ENCODE data around the gene LOXHD1.

The LOXHD1 gene

DNA sequence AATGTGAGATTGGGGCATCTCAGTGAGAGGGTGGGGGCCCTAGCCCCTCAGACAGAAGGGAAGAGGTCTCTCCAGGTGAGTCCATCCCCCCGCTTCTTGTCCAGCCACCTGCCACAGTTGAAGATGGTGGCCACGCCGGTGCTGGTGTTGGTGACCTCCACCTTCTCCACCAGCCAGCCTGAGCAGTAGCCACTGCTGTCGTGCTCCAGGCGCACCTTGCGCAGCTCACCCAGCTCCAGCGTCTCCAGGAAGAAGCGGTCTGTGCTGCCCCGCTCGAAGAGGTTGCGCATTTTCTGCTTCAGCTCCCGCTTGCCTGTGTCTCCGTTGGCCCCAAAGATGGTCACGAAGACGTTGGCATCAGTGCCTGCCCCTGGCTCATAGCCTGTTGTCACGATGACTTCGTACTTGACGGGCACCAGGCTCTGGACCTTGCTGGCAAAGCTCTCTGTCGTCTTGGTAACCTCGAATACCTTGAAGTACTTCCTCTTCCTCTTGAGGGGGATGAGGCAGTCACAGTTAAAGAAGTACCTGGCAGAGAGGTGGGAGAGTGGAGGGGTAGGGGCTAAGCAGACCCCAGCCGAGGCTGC lies 179.5 kb downstream of the LOXHD1 start:
- no peak for DNase-seq (ENCODE audit: low read depth in 2 of 2)

DNA sequence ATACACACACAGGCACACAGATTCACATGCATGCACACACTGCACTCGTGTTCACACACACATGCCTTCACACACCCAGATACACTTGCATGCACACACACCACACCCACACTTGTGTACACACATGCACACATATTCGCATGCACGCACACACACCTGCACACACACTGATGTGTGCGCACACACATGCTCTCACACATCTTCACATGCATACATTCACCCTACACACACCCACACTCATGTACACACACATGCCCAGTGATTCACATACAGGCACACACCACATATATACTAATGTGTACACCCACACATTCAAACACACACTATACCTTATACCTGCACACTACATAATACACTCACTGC lies 181.6 kb downstream of the LOXHD1 start:
- no peak for DNase-seq (ENCODE audit: low read depth in 2 of 2)

DNA sequence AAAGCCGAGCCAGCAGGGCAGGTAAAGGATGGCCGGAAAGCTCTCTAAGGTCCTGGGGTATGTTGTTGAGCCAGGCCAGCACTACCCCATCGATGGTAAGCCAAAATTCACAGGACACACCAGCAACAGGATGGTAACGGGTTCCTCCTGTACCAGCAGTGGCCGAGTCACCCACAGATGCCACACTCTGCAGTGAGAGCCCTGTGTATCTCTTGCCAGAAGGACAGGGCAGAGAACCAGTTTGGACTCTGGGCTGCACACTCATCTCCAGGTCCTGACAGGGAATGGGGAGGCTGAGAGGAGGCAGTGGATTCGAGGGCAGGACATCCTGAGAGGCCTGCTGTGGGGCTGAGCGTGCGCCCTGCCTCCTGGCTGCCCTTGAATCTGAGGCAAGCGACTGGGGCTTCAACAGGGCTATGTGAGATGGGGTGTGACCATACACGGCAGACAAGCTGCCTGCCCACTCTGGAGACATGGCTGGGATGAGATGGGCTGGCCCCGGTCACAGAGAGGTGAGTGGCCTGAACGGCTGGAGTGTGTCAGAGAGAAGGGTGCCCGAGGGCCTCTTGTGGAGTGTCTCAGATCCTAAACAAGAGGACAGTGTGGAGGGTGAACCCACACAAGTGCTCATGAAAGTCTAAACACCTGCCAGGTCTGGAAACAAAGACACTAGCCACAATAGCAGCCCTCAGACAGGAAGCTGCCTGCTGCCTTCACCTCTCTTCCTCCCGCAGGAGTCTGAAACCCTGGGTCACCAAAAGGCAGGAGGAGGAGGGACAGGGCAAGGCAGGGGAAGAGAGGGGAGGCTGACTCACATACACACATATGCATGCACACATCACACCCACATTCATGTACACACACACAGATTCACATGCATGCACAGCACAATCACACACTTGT lies 182.3 kb downstream of the LOXHD1 start:
- DNase-seq (ENCODE audit: low read depth in 2 of 2), result no peak

DNA sequence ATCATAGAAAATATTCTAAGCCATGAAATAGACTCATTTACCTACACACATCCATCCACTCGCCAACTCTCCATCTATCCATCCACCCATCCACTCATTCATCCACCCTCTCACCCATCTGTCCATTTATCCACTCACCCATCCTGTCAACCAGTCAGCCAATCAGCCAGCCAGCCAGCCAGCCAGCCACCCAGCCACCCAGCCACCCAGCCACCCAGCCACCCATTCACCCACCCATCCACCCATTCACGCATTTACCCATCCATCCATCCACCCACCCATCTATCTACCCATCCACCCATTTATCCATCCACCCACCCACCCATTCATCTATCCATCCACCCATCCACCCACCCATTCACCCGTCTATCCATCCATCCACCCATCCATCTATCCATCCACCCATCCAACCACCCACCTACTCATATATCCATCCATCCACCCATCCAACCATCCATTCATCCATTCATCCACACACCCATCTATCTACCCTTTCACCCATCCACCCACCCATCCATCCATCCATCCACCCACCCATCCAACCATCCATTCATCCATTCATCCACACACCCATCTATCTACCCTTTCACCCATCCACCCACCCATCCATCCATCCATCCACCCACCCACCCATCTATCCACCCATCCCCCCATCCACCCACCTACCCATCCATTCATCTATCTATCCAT lies 185.1 kb downstream of the LOXHD1 start:
- no peak for DNase-seq (ENCODE audit: low read depth in 2 of 2)

DNA sequence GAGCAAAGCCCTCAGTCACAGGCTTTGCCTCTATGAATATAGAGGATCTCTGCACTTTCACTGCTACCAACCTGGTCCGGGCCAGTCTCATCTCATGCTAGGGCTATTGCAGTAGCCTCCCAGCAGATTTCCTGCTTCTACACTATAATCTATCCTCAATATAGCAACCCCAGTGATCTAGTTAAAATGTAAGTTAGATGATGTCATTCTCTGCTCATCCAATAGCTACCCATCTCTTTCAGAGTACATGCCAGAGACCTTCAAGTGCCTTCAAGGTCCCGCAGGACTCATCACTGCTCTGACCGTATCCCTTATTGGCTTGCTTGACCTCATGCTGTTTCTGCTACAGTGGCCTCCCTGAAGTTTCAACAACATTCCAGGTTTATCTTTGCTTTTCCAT lies 186.3 kb downstream of the LOXHD1 start:
- DNase-seq (ENCODE audit: low read depth in 2 of 2), result no peak

DNA sequence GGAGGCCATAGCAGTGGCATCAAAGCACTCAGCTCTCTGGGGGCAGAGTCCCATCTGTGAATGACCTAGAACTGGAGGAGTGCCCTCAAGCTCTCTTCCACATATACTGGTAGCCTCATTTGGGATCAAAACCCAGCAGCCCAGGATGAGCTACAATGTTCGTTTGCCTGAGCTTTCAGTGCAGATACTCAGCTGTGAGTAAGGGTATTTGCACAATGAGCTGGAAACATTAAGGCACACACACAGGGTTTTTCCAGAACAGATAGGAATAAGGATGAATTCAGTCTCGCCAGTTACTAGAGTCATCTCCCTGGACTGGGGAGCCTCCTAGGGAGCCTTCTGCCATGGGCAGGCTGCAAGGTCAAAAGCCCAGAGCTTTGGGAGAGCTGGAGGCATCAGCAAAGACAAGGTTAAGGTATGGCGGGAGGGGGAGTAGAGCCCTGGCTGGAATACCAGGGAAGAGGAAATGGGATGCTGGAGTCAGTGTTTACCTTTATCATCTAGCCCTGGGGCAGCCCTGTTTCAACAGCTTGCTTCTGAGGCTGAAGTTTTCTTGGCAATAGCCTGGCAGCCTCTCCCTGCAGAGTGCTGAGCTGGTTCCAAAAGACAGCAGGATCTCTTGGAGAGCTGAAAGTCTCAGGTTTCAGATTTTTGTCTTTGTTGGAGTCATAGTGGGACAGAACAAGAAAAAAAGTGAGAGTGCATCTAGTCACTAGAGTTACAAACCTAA lies 187.7 kb downstream of the LOXHD1 start:
- no peak for DNase-seq (ENCODE audit: low read depth in 2 of 2)

DNA sequence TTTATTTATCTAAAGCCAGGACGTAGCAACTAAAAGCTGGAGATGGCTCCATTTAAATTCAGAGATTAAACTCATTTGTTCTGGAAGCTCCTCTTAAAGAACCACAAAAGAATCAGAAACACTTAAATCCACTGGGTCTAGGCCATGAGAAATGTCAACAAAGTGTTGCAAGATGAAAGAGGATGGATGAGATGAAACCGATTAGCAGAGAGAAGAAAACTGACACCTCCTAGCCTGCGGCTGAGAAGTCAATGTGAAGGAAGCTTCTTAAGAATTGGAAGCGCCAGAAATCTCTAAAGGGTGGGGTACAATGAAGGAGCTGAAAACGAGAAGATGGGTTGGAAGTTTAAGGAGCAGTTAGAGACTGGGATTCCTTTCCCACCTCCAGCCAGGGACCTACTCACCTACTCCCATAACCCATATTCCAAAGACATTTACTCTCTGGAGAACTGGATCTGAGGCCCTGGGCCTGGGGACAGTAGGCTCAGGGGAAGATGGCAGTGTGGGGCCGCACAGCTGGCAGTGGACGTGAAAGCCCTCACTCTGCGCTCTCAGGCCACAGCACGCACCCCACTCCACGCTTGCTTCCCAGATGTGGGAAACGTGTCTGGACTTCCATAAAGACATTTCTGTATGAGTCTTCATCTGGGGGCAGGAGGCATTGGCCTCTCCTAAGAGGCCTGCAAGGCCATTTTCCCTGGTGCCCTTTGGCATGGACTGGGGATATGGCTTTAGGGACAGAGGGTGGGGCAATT lies 188.4 kb downstream of the LOXHD1 start:
- no peak for DNase-seq (ENCODE audit: low read depth in 2 of 2)

DNA sequence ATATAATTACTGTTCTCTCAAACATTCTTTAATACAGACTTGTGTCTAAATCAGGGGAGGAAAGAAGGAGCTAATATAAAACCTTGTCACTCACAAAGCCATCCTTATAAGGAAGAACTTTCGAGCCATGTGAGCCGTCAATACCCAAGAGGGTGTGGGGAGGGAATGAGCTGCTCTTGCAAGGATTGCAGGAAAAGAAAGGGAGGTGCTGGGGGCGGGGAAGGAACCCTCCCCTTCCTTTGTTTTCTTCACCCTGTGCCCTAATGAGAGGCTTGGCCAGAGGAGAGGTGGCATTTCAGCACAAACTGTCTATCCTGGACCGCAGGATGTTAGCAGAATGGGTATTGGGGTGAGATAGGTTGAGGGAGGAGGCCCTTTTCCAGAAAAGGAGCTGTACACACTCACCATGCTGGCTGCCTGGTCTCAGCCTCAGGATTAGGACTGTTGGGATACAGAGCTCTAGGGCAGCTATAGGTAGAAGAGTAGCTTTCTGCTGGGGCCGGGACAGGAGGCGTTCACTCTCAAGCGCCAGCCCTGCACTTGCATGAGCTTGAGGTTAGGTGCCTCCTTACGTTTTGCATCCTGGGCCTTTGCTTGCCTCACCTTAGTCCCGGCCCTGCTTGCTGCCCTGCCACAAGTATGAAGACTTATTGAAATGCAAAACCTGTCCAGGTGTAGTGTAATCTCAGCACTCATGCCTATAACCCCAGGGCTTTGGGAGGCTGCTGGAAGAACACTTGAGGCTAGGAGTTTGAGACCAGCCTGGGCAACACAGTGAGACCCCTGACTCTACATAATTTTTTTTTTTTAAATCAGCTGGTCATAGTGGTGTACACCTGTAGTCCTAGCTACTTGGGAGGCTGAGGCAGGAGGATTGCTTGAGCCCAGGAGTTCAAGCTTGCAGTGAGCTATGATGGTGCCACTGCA lies 190.5 kb downstream of the LOXHD1 start:
- DNase-seq (ENCODE audit: low read depth in 2 of 2), result no peak

DNA sequence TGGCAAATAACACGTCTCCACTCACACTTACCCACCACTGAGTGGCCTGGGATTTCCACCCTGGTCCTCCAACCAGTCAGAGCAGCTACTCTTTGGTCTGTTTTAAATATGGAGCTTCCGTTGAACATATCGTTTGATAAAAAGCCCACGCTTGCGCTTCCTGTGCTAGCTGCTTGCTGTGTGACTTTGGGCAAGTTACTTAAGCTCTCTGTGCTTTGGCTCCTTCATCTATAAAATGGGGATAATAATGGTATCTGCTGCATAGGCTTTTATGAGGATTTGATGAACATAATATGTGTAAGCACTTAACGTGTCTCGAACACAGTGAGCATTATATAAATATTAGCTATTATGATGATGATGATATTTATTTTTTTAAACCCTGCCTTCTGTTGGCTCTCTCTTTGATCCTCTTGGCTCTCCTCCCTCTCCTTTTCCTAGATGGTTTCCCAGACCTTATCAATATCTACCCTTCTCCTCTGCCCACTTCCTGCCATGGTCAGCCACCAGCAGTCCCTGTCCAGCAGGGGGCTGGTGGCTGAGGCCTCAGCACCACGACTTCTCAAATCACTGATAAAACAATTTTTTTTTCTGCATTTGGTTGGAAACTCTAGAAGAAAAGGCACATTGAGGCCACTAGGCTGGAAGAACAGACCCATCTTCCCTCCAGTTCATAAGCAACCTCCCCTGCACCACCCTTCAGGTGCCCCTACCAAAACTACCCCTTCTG lies 191.9 kb downstream of the LOXHD1 start:
- DNase-seq (ENCODE audit: low read depth in 2 of 2), result no peak

DNA sequence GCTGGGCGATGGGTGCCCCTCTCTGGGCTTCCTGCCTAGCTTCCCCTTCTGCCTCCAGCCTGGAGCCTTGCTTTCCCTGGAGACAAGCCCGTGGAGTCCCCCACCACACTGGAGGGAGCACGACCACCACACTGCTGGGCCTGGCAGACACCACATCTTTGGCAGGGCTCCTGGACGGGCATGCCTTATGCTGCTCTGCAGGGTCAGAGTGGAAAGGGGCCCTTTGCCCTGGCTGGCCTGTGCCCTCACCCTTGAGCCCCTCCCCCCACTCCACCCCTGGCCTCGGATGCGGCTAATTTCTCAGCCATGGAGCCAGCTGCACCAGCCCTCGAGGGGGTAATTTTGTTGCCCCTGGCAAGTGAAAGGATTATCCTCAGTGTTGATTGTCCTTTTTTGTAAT lies 194.5 kb downstream of the LOXHD1 start:
- DNase-seq (ENCODE audit: low read depth in 2 of 2), result no peak

DNA sequence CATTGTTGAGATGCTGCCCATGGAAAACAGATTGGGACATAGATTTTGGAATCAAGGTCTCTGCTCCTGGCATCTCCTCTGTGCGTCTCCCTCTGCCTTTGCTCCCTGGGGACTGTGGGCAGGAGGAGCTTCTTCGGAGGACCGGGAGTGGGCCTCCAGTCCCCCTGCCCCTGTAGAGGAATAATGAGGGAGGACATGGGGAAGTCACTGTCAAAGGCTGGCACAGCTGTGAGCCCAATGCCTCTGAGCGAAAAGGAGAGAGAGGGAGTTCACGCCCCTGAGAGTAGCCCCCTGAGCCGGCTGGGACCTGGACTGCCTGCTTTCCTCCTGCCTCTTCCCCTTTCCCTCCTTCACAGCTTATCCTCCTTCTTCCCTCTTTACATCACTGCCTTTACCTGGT lies 195.0 kb downstream of the LOXHD1 start:
- DNase-seq (ENCODE audit: low read depth in 2 of 2), result no peak

DNA sequence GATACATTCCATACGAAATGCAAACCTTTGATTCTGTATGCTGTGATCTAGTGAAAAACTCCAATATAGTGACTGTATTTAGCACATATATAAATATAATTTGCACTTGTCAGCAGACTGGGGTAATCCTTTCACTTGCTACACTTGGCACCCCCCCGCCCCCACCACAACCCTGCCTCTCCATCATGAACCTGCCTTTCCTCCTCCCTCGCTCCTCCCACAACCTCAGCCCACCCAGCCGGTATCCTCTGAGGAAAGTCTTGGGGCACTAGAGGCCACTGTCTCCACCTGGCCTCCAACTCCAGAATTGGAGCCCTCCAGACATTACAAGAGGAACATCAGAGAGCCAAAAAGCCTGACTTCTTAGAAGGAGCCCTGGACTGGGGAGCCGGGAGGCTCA lies 196.3 kb downstream of the LOXHD1 start:
- no peak for DNase-seq (ENCODE audit: low read depth in 2 of 2)

DNA sequence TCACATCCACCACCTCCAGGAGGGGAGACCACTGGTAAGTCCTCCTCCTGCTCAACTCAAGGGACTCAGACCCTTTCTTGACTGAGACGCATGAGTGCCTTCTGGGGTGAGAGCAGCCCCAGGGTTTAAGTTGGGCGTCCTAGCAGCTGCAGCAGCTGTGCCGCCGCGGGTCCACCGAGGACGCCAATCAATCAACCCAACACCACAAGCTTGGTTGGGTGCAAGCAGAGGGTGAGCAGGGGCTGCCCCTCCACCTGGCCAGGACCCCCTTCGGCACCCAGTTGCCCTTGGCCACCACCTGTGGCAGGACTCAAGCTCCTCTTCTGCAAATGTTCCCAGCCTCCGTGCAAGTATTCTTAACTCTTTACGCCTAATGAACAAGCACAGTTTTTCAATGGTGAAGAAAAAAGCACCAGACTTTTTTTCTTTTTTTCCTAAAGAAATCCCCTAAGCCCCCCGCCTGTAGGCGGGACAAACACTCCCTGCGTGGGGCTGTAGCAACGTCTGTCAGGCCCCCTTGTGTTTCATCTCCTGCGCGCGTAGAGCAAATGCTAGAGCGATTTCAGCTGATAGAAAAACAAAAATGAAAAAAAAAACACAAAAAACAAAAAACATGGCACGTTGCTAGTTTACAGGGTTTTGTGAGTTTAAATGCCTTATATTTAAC lies 197.1 kb downstream of the LOXHD1 start:
- no peak for DNase-seq (ENCODE audit: low read depth in 2 of 2)

DNA sequence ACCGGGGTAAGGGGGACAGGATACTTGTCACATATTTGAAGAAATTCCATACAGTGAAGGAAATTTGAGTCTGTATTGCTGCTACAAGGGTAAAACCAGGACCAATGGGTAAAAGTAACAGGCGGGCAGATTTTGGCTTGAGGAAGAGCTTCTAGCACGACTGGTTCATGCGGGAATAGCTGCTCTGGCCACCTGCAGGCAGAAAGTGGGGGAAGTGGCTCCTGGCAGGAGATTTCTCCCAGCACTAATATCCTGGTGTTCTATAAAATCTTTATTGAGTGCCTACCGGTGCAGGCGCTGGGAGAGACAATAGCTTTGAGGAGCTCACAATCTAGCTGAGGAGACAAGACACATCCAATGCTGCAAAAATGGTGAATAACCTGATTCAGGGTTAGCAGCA lies 198.5 kb downstream of the LOXHD1 start:
- DNase-seq (ENCODE audit: low read depth in 2 of 2), result no peak

DNA sequence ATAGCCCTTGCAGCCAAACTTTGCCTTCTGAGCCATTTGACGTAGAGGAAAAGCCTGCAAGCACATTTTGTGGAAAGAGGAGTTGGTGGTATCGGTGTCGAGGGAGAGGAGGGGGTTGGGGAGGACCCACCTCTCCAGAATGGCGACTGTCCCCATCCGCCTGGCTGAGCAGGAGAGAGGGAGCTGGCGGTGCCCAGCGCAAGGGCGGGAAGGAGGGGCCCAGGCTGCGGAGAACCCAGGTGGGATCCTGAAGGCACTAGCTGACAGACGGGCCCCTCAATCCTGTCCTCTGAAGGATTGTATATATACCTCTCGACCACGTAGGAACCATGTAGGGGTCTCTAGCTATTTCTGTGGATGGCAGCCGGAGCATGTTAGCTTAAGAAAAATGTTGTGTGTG lies 200.3 kb downstream of the LOXHD1 start:
- no peak for DNase-seq (ENCODE audit: low read depth in 2 of 2)

DNA sequence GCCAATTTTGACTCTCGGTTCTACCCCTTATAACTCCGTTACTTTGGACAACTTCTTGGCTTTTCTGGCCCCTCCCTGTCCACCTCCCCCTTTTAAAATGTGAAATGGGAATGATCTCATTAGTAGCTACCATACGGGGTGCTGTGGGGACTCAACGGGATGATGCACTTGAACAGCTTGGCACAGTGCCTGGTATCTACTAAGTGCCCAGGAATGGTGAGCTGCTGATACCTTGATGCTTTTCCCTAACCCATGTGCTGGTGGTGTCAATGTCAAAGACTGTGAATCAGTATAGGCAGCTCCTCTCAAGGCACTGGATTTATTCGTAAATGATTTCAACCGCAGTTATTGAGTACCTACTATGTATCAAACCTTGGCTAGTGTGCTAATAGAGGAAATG lies 204.2 kb downstream of the LOXHD1 start:
- DNase-seq (ENCODE audit: low read depth in 2 of 2), result peak in 1 of 2 experiments; percentile 1

DNA sequence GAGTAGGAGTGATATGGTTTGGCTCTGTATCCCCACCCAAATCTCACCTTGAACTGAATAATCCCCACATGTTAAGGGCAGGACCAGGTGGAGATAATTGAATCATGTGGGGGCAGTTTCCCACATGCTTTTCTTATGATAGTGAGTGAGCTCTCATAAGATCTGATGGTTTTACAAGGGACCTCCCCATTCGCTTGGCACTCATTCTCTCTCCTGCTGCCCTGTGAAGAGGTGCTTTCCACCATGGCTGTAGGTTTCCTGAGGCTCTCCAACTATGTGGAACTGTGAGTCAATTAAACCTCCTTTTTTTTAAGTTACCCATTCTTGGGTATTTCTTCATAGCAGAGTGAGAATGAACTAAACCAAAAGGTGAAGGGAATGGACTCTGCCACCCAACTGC lies 207.5 kb downstream of the LOXHD1 start:
- DNase-seq (ENCODE audit: low read depth in 2 of 2), result no peak

DNA sequence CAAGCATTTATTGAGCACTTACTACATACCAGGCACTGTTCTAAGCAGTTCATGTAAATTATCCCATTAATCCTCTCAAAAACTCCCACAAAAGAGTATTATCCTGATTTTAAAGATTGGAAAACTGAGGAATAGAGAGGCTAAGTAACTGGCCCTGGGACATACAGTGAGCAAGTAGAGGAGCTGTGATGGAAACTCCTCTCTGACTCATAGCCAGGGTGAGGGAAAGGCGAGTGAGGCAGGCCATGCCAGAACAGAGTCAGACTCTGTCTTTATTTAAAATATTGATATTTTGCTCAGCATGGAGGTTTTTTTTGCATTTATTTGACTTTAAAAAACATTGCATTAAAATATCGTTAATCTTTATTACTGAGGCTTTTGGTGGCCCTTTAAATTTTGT lies 208.0 kb downstream of the LOXHD1 start:
- no peak for DNase-seq (ENCODE audit: low read depth in 2 of 2)

DNA sequence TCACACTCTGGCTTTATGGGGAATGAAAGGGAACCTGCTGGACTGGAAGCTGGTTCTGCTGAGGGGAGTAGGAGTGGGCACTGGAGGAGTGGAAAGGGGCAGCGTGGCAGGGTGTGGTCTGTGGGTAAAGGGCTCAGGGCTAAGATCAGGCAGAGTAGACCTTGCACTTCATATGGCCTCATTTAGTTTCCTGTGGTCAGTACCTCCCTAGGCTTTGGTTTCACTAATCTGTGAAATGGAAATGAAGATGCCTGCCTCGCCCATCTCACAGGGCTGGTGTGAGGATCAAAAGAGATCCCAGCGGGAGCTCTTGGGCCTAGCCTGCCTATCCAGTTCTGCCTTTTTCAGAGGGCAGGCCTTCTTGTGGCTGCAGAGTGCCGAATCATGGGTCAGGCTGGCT lies 208.7 kb downstream of the LOXHD1 start:
- no peak for DNase-seq (ENCODE audit: low read depth in 2 of 2)
